Neural progenitor cell (in vitro differentiated cells): ENCODE measurements around the gene SFXN2. TPM values are rescaled to one million over a fixed set of nuclear protein-coding genes. Genes with fewer than 3 reads are reported as not detected.
A peak's percentile ranks its signal among the peaks of the same experiment; 100 is the strongest.

ENCODE experiments used
- DNase-seq: peaks from one replicate; pipeline ENCODE4 v3.0.0-alpha.2; 2016; ENCODE audit warnings: low spot score
- H2AFZ ChIP-seq: fragments of 200-600 bp; sonication (generic); replicated peaks from 2 replicates; pipeline ENCODE4 v1.6.1; 2016; ENCODE audit warnings: antibody characterized with exemption
- H3F3A ChIP-seq: fragments of 200-600 bp; sonication (generic); 2 replicates; pipeline ENCODE4 v1.6.1; 2016; ENCODE audit warnings: antibody characterized with exemption, low read depth
- H3K27ac ChIP-seq: fragments of 200-600 bp; sonication (generic); 2 replicates; pipeline ENCODE4 v1.5.1; 2016; ENCODE audit warnings: mild to moderate bottlenecking
- H3K27me3 ChIP-seq: fragments of 200-600 bp; sonication (generic); 2 replicates; pipeline ENCODE4 v1.6.1; 2016; ENCODE audit warnings: mild to moderate bottlenecking, moderate library complexity
- H3K36me3 ChIP-seq: fragments of 200-600 bp; sonication (generic); 2 replicates; pipeline ENCODE4 v1.5.1; 2016
- H3K4me1 ChIP-seq: fragments of 200-600 bp; sonication (generic); 2 replicates; pipeline ENCODE4 v1.6.1; 2016; ENCODE audit warnings: mixed run types
- H3K4me2 ChIP-seq: fragments of 200-600 bp; sonication (generic); 2 replicates; pipeline ENCODE4 v1.6.1; 2016
- H3K4me3 ChIP-seq: fragments of 200-600 bp; sonication (generic); 2 replicates; pipeline ENCODE4 v1.5.1; 2016
- H3K79me2 ChIP-seq: fragments of 200-600 bp; sonication (generic); 2 replicates; pipeline ENCODE4 v1.6.1; 2016; ENCODE audit warnings: low read depth
- H3K9ac ChIP-seq: fragments of 200-600 bp; sonication (generic); 2 replicates; pipeline ENCODE4 v1.6.1; 2016
- H3K9me3 ChIP-seq: fragments of 200-600 bp; sonication (generic); 2 replicates; pipeline ENCODE4 v1.5.1; 2016; ENCODE audit warnings: low read depth
- H4K20me1 ChIP-seq: fragments of 200-600 bp; sonication (generic); 2 replicates; pipeline ENCODE4 v1.6.1; 2016; ENCODE audit warnings: low read depth
- H3K27ac Mint-ChIP-seq: 3 replicates; pipeline ENCODE4 v1.8.0; 2021; ENCODE audit warnings: mixed read lengths
- H3K27me3 Mint-ChIP-seq: 2 replicates; pipeline ENCODE4 v1.8.0; 2022; ENCODE audit warnings: low read depth, mild to moderate bottlenecking, inconsistent platforms, moderate library complexity, mixed read lengths; ENCODE audit not compliant: insufficient read depth
- H3K36me3 Mint-ChIP-seq: 3 replicates; pipeline ENCODE4 v1.8.0; 2021; ENCODE audit warnings: mixed read lengths
- H3K4me1 Mint-ChIP-seq: 3 replicates; pipeline ENCODE4 v1.8.0; 2021; ENCODE audit warnings: mixed read lengths
- H3K4me3 Mint-ChIP-seq: 3 replicates; pipeline ENCODE4 v1.8.0; 2021; ENCODE audit warnings: mild to moderate bottlenecking, moderate library complexity, mixed read lengths
- H3K9me3 Mint-ChIP-seq: 3 replicates; pipeline ENCODE4 v1.8.0; 2020; ENCODE audit warnings: mixed read lengths
- EZH2 ChIP-seq: fragments of 200-600 bp; sonication (generic); IDR thresholded peaks from 2 replicates; pipeline ENCODE4 v1.6.1; 2017; ENCODE audit warnings: antibody characterized with exemption, mild to moderate bottlenecking, moderate library complexity
- EZH2phosphoT487 ChIP-seq: fragments of 200-600 bp; sonication (generic); IDR thresholded peaks from 2 replicates; pipeline ENCODE4 v1.6.1; 2017; ENCODE audit warnings: antibody characterized with exemption
- total RNA-seq: library from RNA; depleted of rRNA; stranded (reverse); fragments of >200 nt; gene quantifications from 2 replicates; pipeline ENCODE4 v1.2.3, GENCODE V29; 2015; ENCODE audit warnings: low replicate concordance
- TF ChIP-seq, protein P1 (sequence below): fragments of 200-600 bp; sonication (generic); IDR thresholded peaks from 2 replicates; pipeline ENCODE4 v1.5.1; 2017; ENCODE audit warnings: antibody characterized with exemption, mild to moderate bottlenecking

SFXN2 gene
- total RNA-seq, 1 donor from 2014 or later, result 6.4 TPM

GRCh38 chr10:102765336-102765735 is 50.9 kb downstream of the SFXN2 start:
- DNase-seq, result no peak
- Mint-ChIP-seq H3K9me3 (no peaks in the 10 kb centered on the region), H3K27me3 (no peaks in the 10 kb centered on the region), H3K4me1 (peaks cover 11% of the 10 kb centered on the region), H3K36me3 (peaks cover 10% of the 10 kb centered on the region), H3K4me3 (peak overlapping the region; percentile 18), H3K27ac (peak overlapping the region; percentile 4)
- Histone ChIP-seq H3K79me2 (no peaks in the 10 kb centered on the region), H3F3A (peaks cover 7% of the 10 kb centered on the region), H3K9me3 (no peaks in the 10 kb centered on the region), H4K20me1 (no peaks in the 10 kb centered on the region), H3K27ac (no peak overlapping the region), H3K9ac (no peak overlapping the region), H3K4me1 (peaks cover 13% of the 10 kb centered on the region), H3K27me3 (no peaks in the 10 kb centered on the region), H3K4me2 (no peak overlapping the region), H3K4me3 (no peak overlapping the region), H3K36me3 (no peaks in the 10 kb centered on the region), H2AFZ (no peak overlapping the region)
- TF ChIP-seq EZH2phosphoT487 (no peak), EZH2 (no peak)
- TF ChIP-seq, protein P1, sequence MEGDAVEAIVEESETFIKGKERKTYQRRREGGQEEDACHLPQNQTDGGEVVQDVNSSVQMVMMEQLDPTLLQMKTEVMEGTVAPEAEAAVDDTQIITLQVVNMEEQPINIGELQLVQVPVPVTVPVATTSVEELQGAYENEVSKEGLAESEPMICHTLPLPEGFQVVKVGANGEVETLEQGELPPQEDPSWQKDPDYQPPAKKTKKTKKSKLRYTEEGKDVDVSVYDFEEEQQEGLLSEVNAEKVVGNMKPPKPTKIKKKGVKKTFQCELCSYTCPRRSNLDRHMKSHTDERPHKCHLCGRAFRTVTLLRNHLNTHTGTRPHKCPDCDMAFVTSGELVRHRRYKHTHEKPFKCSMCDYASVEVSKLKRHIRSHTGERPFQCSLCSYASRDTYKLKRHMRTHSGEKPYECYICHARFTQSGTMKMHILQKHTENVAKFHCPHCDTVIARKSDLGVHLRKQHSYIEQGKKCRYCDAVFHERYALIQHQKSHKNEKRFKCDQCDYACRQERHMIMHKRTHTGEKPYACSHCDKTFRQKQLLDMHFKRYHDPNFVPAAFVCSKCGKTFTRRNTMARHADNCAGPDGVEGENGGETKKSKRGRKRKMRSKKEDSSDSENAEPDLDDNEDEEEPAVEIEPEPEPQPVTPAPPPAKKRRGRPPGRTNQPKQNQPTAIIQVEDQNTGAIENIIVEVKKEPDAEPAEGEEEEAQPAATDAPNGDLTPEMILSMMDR, result no peak

GRCh38 chr10:102767428-102768160 is 53.2 kb downstream of the SFXN2 start:
- H3K79me2 ChIP-seq, result no peaks in the 10 kb centered on the region
- no peak overlapping the region for H2AFZ ChIP-seq
- H3K4me1 ChIP-seq, result peaks cover 13% of the 10 kb centered on the region
- H3K27me3 ChIP-seq, result no peaks in the 10 kb centered on the region
- H3K4me2 ChIP-seq, result no peak overlapping the region
- Mint-ChIP-seq H3K9me3 (no peaks in the 10 kb centered on the region), H3K36me3 (peaks cover 6% of the 10 kb centered on the region), H3K4me3 (no peak overlapping the region), H3K27ac (no peak overlapping the region), H3K4me1 (peaks cover 16% of the 10 kb centered on the region), H3K27me3 (peaks cover 3% of the 10 kb centered on the region)
- H3K36me3 ChIP-seq, result no peaks in the 10 kb centered on the region
- no peak overlapping the region for H3K4me3 ChIP-seq
- H3K9ac ChIP-seq, result no peak overlapping the region
- DNase-seq, result no peak
- H3K9me3 ChIP-seq, result no peaks in the 10 kb centered on the region
- TF ChIP-seq EZH2, result no peak
- H3K27ac ChIP-seq, result no peak overlapping the region
- H4K20me1 ChIP-seq, result no peaks in the 10 kb centered on the region
- peaks cover 7% of the 10 kb centered on the region for H3F3A ChIP-seq

DNA sequence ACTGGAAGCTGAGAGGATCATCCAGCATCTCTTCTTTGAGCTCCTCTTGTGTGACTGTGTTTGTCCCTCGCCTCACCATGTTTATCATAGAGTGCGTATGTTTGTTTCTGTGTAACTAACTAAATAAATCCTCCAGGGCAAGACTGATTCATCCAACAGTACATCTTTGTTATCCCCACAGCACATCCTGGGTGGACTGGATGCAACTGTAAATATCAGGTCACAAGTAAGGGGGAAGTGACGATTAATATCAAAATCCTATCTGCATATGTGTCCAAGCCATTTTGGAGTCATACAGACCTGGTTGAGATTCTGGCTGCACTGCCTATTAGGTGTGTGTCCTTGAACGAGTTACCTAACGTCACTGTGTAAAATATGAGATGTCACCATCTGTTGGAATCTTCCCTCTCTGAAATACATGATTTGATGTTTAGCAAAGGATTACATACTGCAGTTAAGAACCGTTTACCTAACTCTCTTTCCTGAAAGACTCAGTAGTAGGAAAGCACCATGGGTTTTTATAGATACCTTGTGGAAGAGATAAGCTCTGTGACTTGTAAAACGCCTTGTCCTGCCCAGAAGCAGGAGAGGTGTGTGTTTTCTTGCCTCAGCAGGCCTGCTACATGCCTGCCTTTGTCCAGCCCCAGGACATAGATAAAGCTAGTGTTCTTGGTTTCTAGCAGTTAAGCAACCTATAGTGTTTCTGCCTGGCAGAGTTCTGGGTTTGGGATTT is 55.1 kb downstream of the SFXN2 start:
- Histone ChIP-seq H2AFZ (no peak overlapping the region), H3K79me2 (no peaks in the 10 kb centered on the region), H3K4me1 (peaks cover 13% of the 10 kb centered on the region), H3K27ac (no peak overlapping the region), H3K27me3 (no peaks in the 10 kb centered on the region), H3F3A (peaks cover 7% of the 10 kb centered on the region), H4K20me1 (no peaks in the 10 kb centered on the region), H3K9me3 (no peaks in the 10 kb centered on the region), H3K4me3 (no peak overlapping the region), H3K9ac (no peak overlapping the region), H3K4me2 (no peak overlapping the region), H3K36me3 (no peaks in the 10 kb centered on the region)
- Mint-ChIP-seq H3K36me3 (peaks cover 6% of the 10 kb centered on the region), H3K9me3 (no peaks in the 10 kb centered on the region), H3K27ac (no peak overlapping the region), H3K4me1 (peaks cover 34% of the 10 kb centered on the region), H3K4me3 (no peak overlapping the region), H3K27me3 (peaks cover 3% of the 10 kb centered on the region)
- DNase-seq, result no peak
- TF ChIP-seq, protein P1, result no peak
- TF ChIP-seq EZH2 (no peak), EZH2phosphoT487 (no peak)

- no peaks in the 10 kb centered on the region for H3K9me3 Mint-ChIP-seq
- no peak overlapping the region for H3K4me2 ChIP-seq
- H3K36me3 Mint-ChIP-seq, result peaks cover 6% of the 10 kb centered on the region
- H3K79me2 ChIP-seq, result no peaks in the 10 kb centered on the region
- no peaks in the 10 kb centered on the region for H3K9me3 ChIP-seq
- H3K4me3 Mint-ChIP-seq, result no peak overlapping the region
- no peaks in the 10 kb centered on the region for H3K27me3 ChIP-seq
- peaks cover 3% of the 10 kb centered on the region for H3K27me3 Mint-ChIP-seq
- H3K4me1 Mint-ChIP-seq, result peaks cover 39% of the 10 kb centered on the region
- TF ChIP-seq EZH2phosphoT487, result no peak
- H3K27ac Mint-ChIP-seq, result no peak overlapping the region
- H3F3A ChIP-seq, result peaks cover 7% of the 10 kb centered on the region
- peaks cover 14% of the 10 kb centered on the region for H3K4me1 ChIP-seq
- H3K9ac ChIP-seq, result no peak overlapping the region
- no peaks in the 10 kb centered on the region for H3K36me3 ChIP-seq
- peaks cover under 1% of the 10 kb centered on the region for H4K20me1 ChIP-seq
- no peak overlapping the region for H3K27ac ChIP-seq
- H3K4me3 ChIP-seq, result no peak overlapping the region
- no peak overlapping the region for H2AFZ ChIP-seq
- DNase-seq, result no peak
Observed at GRCh38 chr10:102770108-102770482, 55.7 kb downstream of the SFXN2 start.
